B cell (primary cell): ENCODE data around the gene MICALL2.

ENCODE experiments used
- EZH2 ChIP-seq: IDR thresholded peaks from 2 replicates; pipeline ENCODE4 v1.6.1; 2012; ENCODE audit warnings: borderline replicate concordance, low read depth, mild to moderate bottlenecking, moderate library complexity, low read length; ENCODE audit not compliant: insufficient read depth, poor library complexity, severe bottlenecking
- TF ChIP-seq, protein P1 (sequence below): fragments of 200-600 bp; IDR thresholded peaks from one replicate; pipeline ENCODE4 v1.8.0; 2022; ENCODE audit warnings: antibody characterized with exemption, mild to moderate bottlenecking

DNA sequence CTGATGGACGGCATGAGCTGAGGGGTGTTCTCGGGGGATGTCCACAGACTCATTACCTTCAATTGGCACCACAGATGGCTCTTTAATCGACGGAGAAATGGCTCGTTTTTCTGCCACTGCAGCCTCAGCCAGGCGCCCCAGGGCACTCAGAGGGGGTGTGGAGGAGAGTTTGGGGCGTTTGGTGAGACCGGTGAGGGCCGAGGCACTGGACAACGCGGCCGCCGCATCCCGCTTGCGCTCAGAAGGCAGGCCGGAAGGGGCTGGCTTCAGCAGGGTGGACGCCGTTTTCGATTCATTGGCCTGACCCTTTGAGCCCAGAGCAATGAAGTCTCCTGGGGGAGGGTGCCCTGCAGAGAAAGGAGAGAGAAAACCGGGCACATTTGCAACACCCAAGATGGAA lies 43.6 kb upstream of the MICALL2 start:
- TF ChIP-seq, protein P1, sequence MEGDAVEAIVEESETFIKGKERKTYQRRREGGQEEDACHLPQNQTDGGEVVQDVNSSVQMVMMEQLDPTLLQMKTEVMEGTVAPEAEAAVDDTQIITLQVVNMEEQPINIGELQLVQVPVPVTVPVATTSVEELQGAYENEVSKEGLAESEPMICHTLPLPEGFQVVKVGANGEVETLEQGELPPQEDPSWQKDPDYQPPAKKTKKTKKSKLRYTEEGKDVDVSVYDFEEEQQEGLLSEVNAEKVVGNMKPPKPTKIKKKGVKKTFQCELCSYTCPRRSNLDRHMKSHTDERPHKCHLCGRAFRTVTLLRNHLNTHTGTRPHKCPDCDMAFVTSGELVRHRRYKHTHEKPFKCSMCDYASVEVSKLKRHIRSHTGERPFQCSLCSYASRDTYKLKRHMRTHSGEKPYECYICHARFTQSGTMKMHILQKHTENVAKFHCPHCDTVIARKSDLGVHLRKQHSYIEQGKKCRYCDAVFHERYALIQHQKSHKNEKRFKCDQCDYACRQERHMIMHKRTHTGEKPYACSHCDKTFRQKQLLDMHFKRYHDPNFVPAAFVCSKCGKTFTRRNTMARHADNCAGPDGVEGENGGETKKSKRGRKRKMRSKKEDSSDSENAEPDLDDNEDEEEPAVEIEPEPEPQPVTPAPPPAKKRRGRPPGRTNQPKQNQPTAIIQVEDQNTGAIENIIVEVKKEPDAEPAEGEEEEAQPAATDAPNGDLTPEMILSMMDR, result no peak
- no peak for TF ChIP-seq EZH2
